Suprapubic skin (tissue), 4 donors: Measurements from ENCODE around the gene FAM240B. TPM values are rescaled to one million over a fixed set of nuclear protein-coding genes. Genes with fewer than 3 reads are reported as not detected.

Source experiments
- DNase-seq, 2 donors: peaks; one replicate each; pipeline ENCODE4 v3.0.0-alpha.2; 2019; ENCODE audit warnings: low spot score in 2 of 2
- H3K27ac ChIP-seq: fragments of 200-600 bp; sonication (generic); one replicate; pipeline ENCODE4 v1.5.1; 2019
- H3K27me3 ChIP-seq: fragments of 200-600 bp; sonication (generic); one replicate; pipeline ENCODE4 v1.5.1; 2019
- H3K36me3 ChIP-seq: fragments of 200-600 bp; sonication (generic); one replicate; pipeline ENCODE4 v1.5.1; 2019
- H3K4me1 ChIP-seq: fragments of 200-600 bp; sonication (generic); one replicate; pipeline ENCODE4 v1.5.1; 2019
- H3K4me3 ChIP-seq: fragments of 200-600 bp; sonication (generic); one replicate; pipeline ENCODE4 v1.5.1; 2019; ENCODE audit warnings: mild to moderate bottlenecking
- H3K9me3 ChIP-seq: fragments of 200-600 bp; sonication (generic); one replicate; pipeline ENCODE4 v1.5.1; 2019
- CTCF ChIP-seq, 2 donors: fragments of 200-600 bp in 1 of 2; fragments of 450-650 bp in 1 of 2; sonication (generic) in 1 of 2; IDR thresholded peaks; one replicate each; pipeline ENCODE4 v1.5.1; 2016 to 2019; ENCODE audit warnings: antibody characterized with exemption in 2 of 2, mild to moderate bottlenecking in 1 of 2, moderate library complexity in 1 of 2
- EP300 ChIP-seq: sonication (generic); formaldehyde crosslinking; IDR thresholded peaks from one replicate; pipeline ENCODE4 v1.6.1; 2017; ENCODE audit warnings: antibody characterized with exemption
- POLR2A ChIP-seq, 2 donors: fragments of 450-650 bp; IDR thresholded peaks; one replicate each; pipeline ENCODE4 v1.6.1; 2017; ENCODE audit warnings: antibody characterized with exemption in 2 of 2, mild to moderate bottlenecking in 2 of 2, moderate library complexity in 2 of 2
- POLR2AphosphoS5 ChIP-seq, 3 donors: sonication (generic); formaldehyde crosslinking; IDR thresholded peaks; one replicate each; pipeline ENCODE4 v1.6.1; 2017; ENCODE audit warnings: antibody characterized with exemption in 3 of 3
- WGBS: methylation state at CpG from one replicate; pipeline ENCODE4 v1.1.5; 2018; 5-methylcytosine and 5-hydroxymethylcytosine counted together
- total RNA-seq, 4 donors: library from RNA; depleted of rRNA; stranded (reverse); fragments of >200 nt; gene quantifications; one replicate each; pipeline ENCODE4 v1.1.0, GENCODE V29; 2016

FAM240B gene
- total RNA-seq, 4 donors from 2014 or later = not detected

- peaks cover 21% of the 10 kb centered on the region for H3K27me3 ChIP-seq
- TF ChIP-seq CTCF (IDR thresholded peaks at IDR 0.05) = no peak
- no peak for TF ChIP-seq POLR2A (IDR thresholded peaks at IDR 0.05)
- no peak for TF ChIP-seq EP300
- TF ChIP-seq POLR2AphosphoS5 (IDR thresholded peaks at IDR 0.05) = no peak
Observed at GRCh38 chr9:38706493-38706892, 13.4 kb downstream of the FAM240B start.

GRCh38 chr9:38705917-38706316 is 14.0 kb downstream of the FAM240B start:
- DNase-seq = no peak
- WGBS = 87% methylated on average over 6 of the region's 6 CpGs

More at GRCh38 chr9:38706493-38706892, 13.4 kb downstream of the FAM240B start:
- no peak for DNase-seq
- Histone ChIP-seq H3K36me3 (no peaks in the 10 kb centered on the region), H3K9me3 (no peaks in the 10 kb centered on the region), H3K4me3 (no peak overlapping the region), H3K4me1 (no peaks in the 10 kb centered on the region), H3K27ac (no peak overlapping the region)
- WGBS = 73% methylated on average over 7 of the region's 7 CpGs

GRCh38 chr9:38700695-38701094 is 19.2 kb downstream of the FAM240B start:
- Histone ChIP-seq H3K36me3 (no peaks in the 10 kb centered on the region), H3K27me3 (peaks cover 8% of the 10 kb centered on the region), H3K27ac (no peak overlapping the region), H3K9me3 (no peaks in the 10 kb centered on the region), H3K4me1 (no peaks in the 10 kb centered on the region), H3K4me3 (no peak overlapping the region)
- 25% methylated on average over 1 of the region's 1 CpG for WGBS
- DNase-seq = no peak
- TF ChIP-seq POLR2AphosphoS5 (IDR thresholded peaks at IDR 0.05) (no peak), CTCF (IDR thresholded peaks at IDR 0.05) (no peak), POLR2A (IDR thresholded peaks at IDR 0.05) (no peak), EP300 (no peak)

More at GRCh38 chr9:38705917-38706316, 14.0 kb downstream of the FAM240B start:
- no peaks in the 10 kb centered on the region for H3K36me3 ChIP-seq
- no peak overlapping the region for H3K4me3 ChIP-seq
- no peak overlapping the region for H3K27ac ChIP-seq
- peaks cover 21% of the 10 kb centered on the region for H3K27me3 ChIP-seq
- TF ChIP-seq EP300 (no peak), POLR2AphosphoS5 (IDR thresholded peaks at IDR 0.05) (no peak), POLR2A (IDR thresholded peaks at IDR 0.05) (no peak), CTCF (IDR thresholded peaks at IDR 0.05) (no peak)
- H3K4me1 ChIP-seq = no peaks in the 10 kb centered on the region
- H3K9me3 ChIP-seq = no peaks in the 10 kb centered on the region

GRCh38 chr9:38699337-38699736 is 20.6 kb downstream of the FAM240B start:
- no peaks in the 10 kb centered on the region for H3K9me3 ChIP-seq
- WGBS = 74% methylated on average over 3 of the region's 7 CpGs
- H3K36me3 ChIP-seq = no peaks in the 10 kb centered on the region
- no peak for DNase-seq
- TF ChIP-seq POLR2AphosphoS5 (IDR thresholded peaks at IDR 0.05) = no peak
- no peak for TF ChIP-seq CTCF (IDR thresholded peaks at IDR 0.05)
- TF ChIP-seq EP300 = no peak
- no peak for TF ChIP-seq POLR2A (IDR thresholded peaks at IDR 0.05)
- no peak overlapping the region for H3K4me3 ChIP-seq
- H3K4me1 ChIP-seq = no peaks in the 10 kb centered on the region
- H3K27me3 ChIP-seq = no peaks in the 10 kb centered on the region
- H3K27ac ChIP-seq = no peak overlapping the region

- DNase-seq = no peak
- Histone ChIP-seq H3K9me3 (no peaks in the 10 kb centered on the region), H3K27me3 (no peaks in the 10 kb centered on the region), H3K36me3 (no peaks in the 10 kb centered on the region), H3K4me1 (no peaks in the 10 kb centered on the region), H3K27ac (no peak overlapping the region), H3K4me3 (no peak overlapping the region)
- WGBS = 62% methylated on average over 2 of the region's 2 CpGs
- TF ChIP-seq EP300 (no peak), POLR2A (IDR thresholded peaks at IDR 0.05) (no peak), POLR2AphosphoS5 (IDR thresholded peaks at IDR 0.05) (no peak), CTCF (IDR thresholded peaks at IDR 0.05) (no peak)
Observed at GRCh38 chr9:38697776-38698300, 22.1 kb downstream of the FAM240B start.
